Left lung (tissue), 10 donors: ENCODE results near the gene CHRDL1. TPM values are rescaled to one million over a fixed set of nuclear protein-coding genes. Genes with fewer than 3 reads are reported as not detected.
A peak's percentile ranks its signal among the peaks of the same experiment; 100 is the strongest.

Source experiments
- ATAC-seq: fragments of 200-7000 bp; cut with Tn5 transposase; one replicate; pipeline ENCODE4 v1.9.1; 2020; ENCODE audit warnings: moderate library complexity
- DNase-seq, 4 donors: peaks; one replicate each; pipeline ENCODE4 v3.0.0-alpha.2; 2013 to 2020
- H3K27ac ChIP-seq, 2 donors: fragments of 200-600 bp; sonication (generic) in 1 of 2; one replicate each; pipeline versions ENCODE4 v1.5.0 to v1.8.0; 2020 to 2021
- H3K27me3 ChIP-seq, 2 donors: fragments of 200-600 bp; sonication (generic) in 1 of 2; one replicate each; pipeline versions ENCODE4 v1.5.0 to v1.8.0; 2020 to 2021
- H3K36me3 ChIP-seq, 2 donors: fragments of 200-600 bp; sonication (generic) in 1 of 2; one replicate each; pipeline versions ENCODE4 v1.5.0 to v1.8.0; 2020 to 2021
- H3K4me1 ChIP-seq, 2 donors: fragments of 200-600 bp; one replicate each; pipeline ENCODE4 v1.8.0; 2021
- H3K4me3 ChIP-seq, 2 donors: fragments of 200-600 bp; sonication (generic) in 1 of 2; one replicate each; pipeline versions ENCODE4 v1.5.0 to v1.8.0; 2020 to 2021; ENCODE audit warnings: mild to moderate bottlenecking in 1 of 2
- H3K9me3 ChIP-seq, 2 donors: fragments of 200-600 bp; sonication (generic) in 1 of 2; one replicate each; pipeline versions ENCODE4 v1.5.0 to v1.8.0; 2020 to 2021
- intact Hi-C, 2 donors: fragments of 100-400 bp; cut with DNase I; formaldehyde crosslinking; loops; one replicate each; pipeline versions ENCODE4 v1.11.2 to v1.14.2; 2022
- polyA plus RNA-seq, 6 donors: library from polyadenylated mRNA; unstranded; fragments of 120-200 nt; gene quantifications; one replicate each; pipeline ENCODE4 v1.2.1, GENCODE V29; 2013; ENCODE audit not compliant: insufficient read length in 6 of 6
- total RNA-seq, 2 donors: library from RNA; stranded (reverse); fragmentation: NEBNext Ultra II Directional; extraction: Animal tissue kit (Norgen Biotek cat#: 25700); gene quantifications; one replicate each; pipeline ENCODE4 v1.2.1, GENCODE V29; 2021
- TF ChIP-seq, protein P1 (sequence below), 2 donors: fragments of 200-600 bp; sonication (generic) in 1 of 2; IDR thresholded peaks; one replicate each; pipeline versions ENCODE4 v1.5.0 to v1.8.0; 2021; ENCODE audit warnings: antibody characterized with exemption in 2 of 2
- donor health status: DM: no; HTN: yes; CAD: no.
- donor health status: DM: no; HTN: no; CAD: no.

Gene CHRDL1
- total and polyA plus RNA-seq, 8 donors, result 7.9 to 58.5 (median 10.5) TPM

DNA sequence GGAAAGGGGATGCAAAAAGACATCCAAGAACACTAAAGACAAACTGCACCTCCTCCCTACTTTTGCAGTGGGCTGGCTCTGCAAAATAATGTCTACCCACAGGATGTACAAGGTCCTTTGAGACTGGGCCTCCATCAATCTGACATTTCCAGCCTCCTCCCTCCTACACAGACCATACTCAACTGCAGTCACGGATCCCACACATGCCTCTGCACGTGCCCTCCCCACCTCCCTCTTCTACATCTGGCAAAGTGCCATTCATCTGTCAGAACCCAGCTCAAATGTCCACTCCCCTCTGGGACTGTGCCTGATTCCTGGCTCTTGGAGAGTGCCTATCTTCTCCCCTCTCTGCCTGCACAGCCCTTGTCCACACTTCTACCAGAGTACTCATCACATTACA is 50.3 kb downstream of the CHRDL1 start:
- H3K4me1 ChIP-seq, result no peaks in the 10 kb centered on the region
- intact Hi-C loops, result no loop called here
- no peak for ATAC-seq
- TF ChIP-seq, protein P1, sequence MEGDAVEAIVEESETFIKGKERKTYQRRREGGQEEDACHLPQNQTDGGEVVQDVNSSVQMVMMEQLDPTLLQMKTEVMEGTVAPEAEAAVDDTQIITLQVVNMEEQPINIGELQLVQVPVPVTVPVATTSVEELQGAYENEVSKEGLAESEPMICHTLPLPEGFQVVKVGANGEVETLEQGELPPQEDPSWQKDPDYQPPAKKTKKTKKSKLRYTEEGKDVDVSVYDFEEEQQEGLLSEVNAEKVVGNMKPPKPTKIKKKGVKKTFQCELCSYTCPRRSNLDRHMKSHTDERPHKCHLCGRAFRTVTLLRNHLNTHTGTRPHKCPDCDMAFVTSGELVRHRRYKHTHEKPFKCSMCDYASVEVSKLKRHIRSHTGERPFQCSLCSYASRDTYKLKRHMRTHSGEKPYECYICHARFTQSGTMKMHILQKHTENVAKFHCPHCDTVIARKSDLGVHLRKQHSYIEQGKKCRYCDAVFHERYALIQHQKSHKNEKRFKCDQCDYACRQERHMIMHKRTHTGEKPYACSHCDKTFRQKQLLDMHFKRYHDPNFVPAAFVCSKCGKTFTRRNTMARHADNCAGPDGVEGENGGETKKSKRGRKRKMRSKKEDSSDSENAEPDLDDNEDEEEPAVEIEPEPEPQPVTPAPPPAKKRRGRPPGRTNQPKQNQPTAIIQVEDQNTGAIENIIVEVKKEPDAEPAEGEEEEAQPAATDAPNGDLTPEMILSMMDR (IDR thresholded peaks at IDR 0.05), result no peak
- H3K27ac ChIP-seq, result no peak overlapping the region
- no peak for DNase-seq
- H3K36me3 ChIP-seq, result no peaks in the 10 kb centered on the region
- no peaks in the 10 kb centered on the region for H3K9me3 ChIP-seq
- no peaks in the 10 kb centered on the region for H3K27me3 ChIP-seq
- H3K4me3 ChIP-seq, result no peak overlapping the region

DNA sequence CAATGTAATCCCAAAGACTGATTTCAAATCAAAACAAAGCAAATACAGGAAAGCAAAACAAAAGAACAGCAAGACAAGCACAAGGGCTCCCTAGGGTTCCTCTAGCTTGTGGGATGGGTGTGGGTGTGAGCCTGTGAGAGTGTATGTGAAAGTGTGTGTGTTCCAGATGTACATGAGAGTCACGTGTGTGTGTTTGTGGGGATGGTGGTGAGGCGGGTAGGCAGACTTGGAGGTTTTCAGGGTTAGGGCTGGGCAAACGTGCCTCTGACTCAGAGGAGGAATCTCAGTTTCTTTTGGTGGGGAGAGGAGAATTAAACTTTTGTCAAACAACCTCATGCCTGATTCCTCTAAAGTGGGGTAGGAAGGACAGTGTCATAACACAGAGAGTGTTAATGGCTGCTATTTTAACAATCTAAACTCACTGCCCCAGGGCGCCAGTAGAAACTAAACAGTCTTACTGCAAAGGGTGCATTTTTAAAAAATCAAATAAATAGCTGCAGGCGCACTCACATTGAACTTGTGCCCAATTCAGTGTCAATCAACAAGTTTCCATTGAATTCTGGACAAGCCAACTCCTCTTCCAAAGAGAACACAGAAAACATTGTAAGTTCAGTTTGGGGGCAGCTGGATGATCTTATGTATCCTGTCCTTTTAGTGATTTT is 51.8 kb downstream of the CHRDL1 start:
- TF ChIP-seq, protein P1 (IDR thresholded peaks at IDR 0.05), result no peak
- Histone ChIP-seq H3K4me1 (no peaks in the 10 kb centered on the region), H3K9me3 (no peaks in the 10 kb centered on the region), H3K36me3 (no peaks in the 10 kb centered on the region), H3K4me3 (no peak overlapping the region), H3K27ac (no peak overlapping the region), H3K27me3 (no peaks in the 10 kb centered on the region)
- no peak for ATAC-seq
- DNase-seq, result no peak
- intact Hi-C loops, result no loop called here

DNA sequence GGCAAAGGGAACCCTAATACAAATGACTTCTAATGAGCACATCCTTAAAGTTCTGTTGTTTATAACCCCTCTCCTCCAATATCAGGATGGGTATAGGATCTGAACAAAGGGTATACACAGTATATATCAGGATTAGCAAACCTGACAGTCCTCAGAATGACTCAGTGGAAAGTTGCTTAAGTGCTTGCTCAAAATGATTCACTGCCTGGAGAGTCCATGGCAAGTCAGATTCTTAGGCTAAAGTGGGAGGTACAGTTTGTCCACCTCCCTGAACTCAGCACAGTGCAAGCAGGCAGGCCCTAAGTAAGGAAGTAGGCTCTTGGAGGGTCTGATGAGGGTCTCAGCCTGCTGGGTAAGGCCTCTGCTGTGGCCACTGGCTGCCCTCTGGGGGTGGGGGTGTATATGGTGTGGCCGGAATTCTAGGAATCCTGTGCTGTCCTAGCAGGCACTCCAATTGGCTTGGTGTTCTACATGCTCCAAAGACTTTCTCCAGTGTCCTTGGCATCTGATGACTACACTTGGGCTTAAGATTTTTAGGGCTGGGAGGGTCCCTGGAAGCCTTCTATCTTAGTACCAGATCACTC is 54.3 kb downstream of the CHRDL1 start:
- Histone ChIP-seq H3K4me3 (no peak overlapping the region), H3K27me3 (no peaks in the 10 kb centered on the region), H3K4me1 (no peaks in the 10 kb centered on the region), H3K9me3 (no peaks in the 10 kb centered on the region), H3K36me3 (no peaks in the 10 kb centered on the region), H3K27ac (peak overlapping the region in 1 of 2 donors; percentile 28)
- no peak for DNase-seq
- TF ChIP-seq, protein P1 (IDR thresholded peaks at IDR 0.05), result no peak
- intact Hi-C loops, result no loop called here
- peak; percentile 88 for ATAC-seq

DNA sequence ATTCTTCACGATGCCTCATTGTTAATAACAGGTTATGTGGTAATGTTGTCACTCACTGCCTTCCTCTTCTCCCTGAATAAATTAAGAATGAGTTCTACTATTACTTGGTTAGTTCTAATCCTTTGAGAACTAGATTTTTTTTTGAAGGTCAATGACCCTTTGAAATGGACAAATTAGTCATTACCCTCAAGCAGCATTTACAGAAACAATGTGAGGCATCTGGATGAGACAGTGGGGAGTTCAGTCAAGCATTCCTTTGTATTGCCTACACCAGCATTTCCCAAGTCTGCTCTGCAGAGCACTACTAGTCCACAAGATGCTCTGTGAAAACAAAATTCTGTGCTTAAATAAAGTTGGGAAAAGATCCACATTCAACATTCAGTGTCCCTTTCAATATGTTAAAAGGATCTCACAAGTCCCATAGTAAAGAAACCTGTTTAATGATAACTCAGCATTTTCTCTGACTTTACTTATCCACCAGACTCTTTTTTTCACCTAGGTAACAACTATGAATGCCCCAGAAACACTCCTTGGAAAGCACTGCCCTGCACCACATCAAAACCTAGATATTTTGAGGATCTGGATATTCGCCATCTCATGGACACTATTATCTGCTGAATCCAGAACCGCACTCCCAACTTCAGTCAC is 60.6 kb downstream of the CHRDL1 start:
- Histone ChIP-seq H3K27me3 (peaks cover 0 to 4% of the 10 kb centered on the region in 2 donors), H3K4me3 (no peak overlapping the region), H3K9me3 (no peaks in the 10 kb centered on the region), H3K36me3 (no peaks in the 10 kb centered on the region), H3K4me1 (no peaks in the 10 kb centered on the region), H3K27ac (no peak overlapping the region)
- ATAC-seq (no peak), DNase-seq (no peak)
- TF ChIP-seq, protein P1 (IDR thresholded peaks at IDR 0.05), result no peak
- intact Hi-C loops, result no loop called here

DNA sequence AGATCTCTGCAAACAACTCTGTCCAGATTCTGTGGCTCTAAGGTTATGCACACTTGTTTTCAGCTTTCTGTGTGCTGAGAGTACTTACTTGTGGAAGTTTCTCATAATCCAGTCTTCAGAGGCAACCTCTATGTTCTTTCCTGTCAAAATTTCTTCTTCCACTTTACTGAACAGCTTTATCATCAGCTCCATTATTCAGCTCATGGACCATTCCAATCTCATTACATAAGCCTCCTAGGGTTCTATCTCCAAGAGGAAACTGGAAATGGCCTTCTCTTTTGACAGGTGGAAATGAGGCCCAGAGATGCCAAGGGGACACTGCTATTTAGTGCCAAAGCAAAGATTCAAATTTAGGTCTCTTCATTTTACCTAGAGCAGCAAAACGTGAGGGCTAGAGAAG is 61.3 kb downstream of the CHRDL1 start:
- H3K27me3 ChIP-seq, result peaks cover 0 to 4% of the 10 kb centered on the region in 2 donors
- H3K4me3 ChIP-seq, result no peak overlapping the region
- no peak for ATAC-seq

More for the DNA sequence above, 61.3 kb downstream of the CHRDL1 start:
- TF ChIP-seq, protein P1 (IDR thresholded peaks at IDR 0.05), result no peak
- no peaks in the 10 kb centered on the region for H3K36me3 ChIP-seq
- intact Hi-C loops, result no loop called here
- no peak overlapping the region for H3K27ac ChIP-seq
- no peaks in the 10 kb centered on the region for H3K4me1 ChIP-seq
- DNase-seq, result no peak
- no peaks in the 10 kb centered on the region for H3K9me3 ChIP-seq
